ENCODE results near the gene WNT3A.

DNA sequence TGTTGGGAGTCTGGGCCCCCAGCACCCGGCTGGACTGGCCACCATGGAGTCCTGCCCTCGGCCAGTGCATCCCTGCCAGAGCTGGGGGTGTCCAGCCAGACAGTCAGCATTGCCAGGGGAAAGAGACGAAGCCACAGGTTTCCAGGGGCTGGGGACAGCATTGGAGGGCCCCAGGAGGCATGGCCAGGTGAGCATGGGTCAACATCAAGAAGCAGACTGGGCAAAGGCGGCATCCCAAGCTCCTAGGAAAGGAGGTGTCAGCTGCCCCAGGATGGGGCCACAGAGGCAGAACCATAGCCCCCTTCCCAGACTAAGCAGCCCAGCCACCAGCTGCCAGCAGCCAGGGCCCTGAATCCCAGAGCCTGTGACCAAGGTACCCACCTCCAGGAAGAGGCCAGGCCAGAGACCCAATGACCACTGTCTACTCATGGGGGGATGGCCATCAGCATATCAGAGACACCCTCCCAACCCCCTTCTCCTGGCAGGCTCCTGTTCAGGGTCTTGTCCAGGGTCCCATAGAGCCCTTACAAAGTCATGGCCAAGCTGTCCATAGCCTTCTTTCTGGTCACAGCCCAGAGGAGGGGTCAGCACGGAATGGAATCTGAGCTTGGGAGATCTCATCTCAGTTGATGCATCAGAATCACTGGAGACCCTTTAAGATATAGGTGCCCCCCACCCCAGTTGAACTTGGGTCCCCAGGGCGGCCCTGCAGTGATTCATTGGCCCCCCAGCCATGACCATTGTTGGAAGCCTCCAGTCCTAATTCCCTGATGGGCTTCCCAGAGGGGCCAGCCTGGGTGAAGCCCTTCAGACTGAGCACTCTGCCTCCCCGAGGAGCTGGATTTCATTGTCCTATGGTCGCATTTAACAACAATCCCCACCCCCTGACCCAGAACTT is 32.5 kb downstream of the WNT3A start:
- TF ChIP-seq, protein P1, sequence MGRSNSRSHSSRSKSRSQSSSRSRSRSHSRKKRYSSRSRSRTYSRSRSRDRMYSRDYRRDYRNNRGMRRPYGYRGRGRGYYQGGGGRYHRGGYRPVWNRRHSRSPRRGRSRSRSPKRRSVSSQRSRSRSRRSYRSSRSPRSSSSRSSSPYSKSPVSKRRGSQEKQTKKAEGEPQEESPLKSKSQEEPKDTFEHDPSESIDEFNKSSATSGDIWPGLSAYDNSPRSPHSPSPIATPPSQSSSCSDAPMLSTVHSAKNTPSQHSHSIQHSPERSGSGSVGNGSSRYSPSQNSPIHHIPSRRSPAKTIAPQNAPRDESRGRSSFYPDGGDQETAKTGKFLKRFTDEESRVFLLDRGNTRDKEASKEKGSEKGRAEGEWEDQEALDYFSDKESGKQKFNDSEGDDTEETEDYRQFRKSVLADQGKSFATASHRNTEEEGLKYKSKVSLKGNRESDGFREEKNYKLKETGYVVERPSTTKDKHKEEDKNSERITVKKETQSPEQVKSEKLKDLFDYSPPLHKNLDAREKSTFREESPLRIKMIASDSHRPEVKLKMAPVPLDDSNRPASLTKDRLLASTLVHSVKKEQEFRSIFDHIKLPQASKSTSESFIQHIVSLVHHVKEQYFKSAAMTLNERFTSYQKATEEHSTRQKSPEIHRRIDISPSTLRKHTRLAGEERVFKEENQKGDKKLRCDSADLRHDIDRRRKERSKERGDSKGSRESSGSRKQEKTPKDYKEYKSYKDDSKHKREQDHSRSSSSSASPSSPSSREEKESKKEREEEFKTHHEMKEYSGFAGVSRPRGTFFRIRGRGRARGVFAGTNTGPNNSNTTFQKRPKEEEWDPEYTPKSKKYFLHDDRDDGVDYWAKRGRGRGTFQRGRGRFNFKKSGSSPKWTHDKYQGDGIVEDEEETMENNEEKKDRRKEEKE (IDR thresholded peaks at IDR 0.05; ENCODE audit: borderline replicate concordance in 1 of 2, control insufficient read depth in 1 of 2, low read depth in 2 of 2, low read length in 1 of 2), result no peak
- TF ChIP-seq IFI16 (CRISPR knock-in tag; IDR thresholded peaks at IDR 0.05), result no peak
